HG03460 (cell line): ENCODE data around the gene PSENEN.
"Not testable (repeated sequence)": the region's sequence is repeated elsewhere in the genome, so short reads cannot be mapped to it uniquely, and the experiment has no call there.

Source experiments
- ATAC-seq: cut with Tn5 transposase; IDR thresholded peaks from one replicate; pipeline ENCODE4 v1.9.1; 2021; ENCODE audit not compliant: unreplicated experiment

Gene PSENEN

DNA sequence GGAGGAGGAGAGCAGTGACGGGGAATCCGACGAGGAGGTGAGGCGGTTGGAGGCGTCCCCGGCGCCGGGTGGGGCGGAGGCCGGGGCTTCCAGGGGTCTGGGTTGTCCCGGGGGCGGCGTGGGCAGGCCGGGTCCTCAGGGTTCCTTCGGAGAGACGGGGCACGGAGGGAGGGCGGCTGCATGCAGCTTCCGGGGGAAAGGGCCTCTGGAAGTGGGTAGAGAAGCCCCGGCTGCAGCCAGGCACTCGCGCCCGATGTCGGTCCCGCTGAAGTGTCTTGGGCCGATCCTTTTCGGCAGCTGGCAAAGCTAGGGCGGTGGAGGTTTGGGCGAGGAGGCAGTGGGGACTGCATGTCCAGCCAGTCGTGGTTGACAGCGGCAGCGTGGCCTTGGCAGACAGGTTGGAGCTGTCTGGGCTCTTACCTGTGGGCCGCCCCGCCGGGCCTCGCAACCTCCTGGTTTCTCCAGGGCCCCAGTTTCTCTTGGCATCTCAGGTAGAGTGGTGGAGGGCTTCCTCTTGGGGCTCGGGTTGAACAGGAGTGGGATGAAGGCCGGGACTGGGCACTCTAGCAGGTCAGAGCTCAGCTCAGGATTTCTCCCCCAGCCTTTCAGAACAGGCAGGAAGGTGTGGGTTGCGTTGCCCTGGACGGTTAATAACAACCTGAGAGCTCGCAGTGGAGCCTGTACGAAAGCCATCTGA is 27.0 kb upstream of the PSENEN start:
- ATAC-seq: no peak

GRCh38 chr19:35719402-35720162 is 25.9 kb upstream of the PSENEN start:
- ATAC-seq: no peak

- ATAC-seq: no peak
These were observed 25.3 kb upstream of the PSENEN start for GRCh38 chr19:35720163-35720524.

DNA sequence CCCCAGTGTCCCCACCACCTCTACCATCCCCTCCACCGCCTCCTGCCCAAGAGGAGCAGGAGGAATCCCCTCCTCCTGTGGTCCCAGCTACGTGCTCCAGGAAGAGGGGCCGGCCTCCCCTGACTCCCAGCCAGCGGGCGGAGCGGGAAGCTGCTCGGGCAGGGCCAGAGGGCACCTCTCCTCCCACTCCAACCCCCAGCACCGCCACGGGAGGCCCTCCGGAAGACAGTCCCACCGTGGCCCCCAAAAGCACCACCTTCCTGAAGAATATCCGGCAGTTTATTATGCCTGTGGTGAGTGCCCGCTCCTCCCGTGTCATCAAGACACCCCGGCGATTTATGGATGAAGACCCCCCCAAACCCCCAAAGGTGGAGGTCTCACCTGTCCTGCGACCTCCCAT is 24.8 kb upstream of the PSENEN start:
- ATAC-seq: no peak

- no peak for ATAC-seq
These were observed 24.1 kb upstream of the PSENEN start for GRCh38 chr19:35721374-35721773.

- ATAC-seq: no peak
These were observed 23.0 kb upstream of the PSENEN start for GRCh38 chr19:35722461-35722860.

DNA sequence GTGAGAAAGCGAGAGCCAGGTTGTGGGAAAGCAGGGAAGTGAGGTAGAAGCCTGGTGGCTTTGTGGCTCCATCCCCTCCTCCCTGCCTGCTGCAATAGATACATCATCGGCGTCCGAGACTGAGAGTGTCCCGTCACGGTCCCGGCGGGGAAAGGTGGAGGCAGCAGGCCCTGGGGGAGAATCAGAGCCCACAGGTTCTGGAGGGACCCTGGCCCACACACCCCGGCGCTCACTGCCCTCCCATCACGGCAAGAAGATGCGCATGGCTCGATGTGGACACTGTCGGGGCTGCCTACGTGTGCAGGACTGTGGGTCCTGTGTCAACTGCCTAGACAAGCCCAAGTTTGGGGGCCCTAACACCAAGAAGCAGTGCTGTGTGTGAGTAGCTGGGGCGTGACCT is 22.6 kb upstream of the PSENEN start:
- ATAC-seq: no peak

DNA sequence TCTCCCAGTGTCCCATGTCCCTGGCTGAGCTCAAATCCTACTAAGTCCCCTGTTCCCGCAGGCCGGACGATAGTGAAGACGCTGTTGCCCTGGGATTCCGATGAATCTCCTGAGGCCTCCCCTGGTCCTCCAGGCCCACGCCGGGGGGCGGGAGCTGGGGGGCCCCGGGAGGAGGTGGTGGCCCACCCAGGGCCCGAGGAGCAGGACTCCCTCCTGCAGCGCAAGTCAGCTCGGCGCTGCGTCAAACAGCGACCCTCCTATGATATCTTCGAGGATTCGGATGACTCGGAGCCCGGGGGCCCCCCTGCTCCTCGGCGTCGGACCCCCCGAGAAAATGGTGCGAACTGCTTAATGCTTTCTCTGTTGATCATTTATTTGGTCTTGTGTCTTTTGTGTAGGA is 21.8 kb upstream of the PSENEN start:
- ATAC-seq: no peak

GRCh38 chr19:35724132-35724531 is 21.3 kb upstream of the PSENEN start:
- ATAC-seq: not testable (repeated sequence)

- no peak for ATAC-seq
These were observed 20.9 kb upstream of the PSENEN start for GRCh38 chr19:35724560-35724959.

DNA sequence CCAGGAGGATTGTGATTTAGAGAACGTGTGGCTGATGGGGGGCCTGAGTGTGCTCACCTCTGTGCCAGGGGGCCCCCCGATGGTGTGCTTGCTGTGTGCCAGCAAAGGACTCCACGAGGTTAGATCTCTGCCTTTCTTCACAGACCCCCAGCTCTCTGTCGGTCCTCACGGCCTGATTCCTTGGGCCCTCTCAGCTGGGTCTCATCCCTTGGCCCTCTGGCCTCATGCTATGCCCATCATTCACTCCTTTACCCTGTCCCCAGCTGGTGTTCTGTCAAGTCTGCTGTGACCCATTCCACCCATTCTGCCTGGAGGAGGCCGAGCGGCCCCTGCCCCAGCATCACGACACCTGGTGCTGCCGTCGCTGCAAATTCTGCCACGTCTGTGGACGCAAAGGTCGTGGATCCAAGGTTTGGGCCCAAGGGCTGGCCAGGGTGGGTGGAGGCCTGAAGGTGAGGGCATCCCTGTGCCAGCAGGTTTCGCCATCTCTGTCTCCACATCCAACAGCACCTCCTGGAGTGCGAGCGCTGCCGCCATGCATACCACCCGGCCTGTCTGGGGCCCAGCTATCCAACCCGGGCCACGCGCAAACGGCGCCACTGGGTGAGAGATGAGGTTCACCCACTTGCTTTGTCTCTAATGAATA is 20.1 kb upstream of the PSENEN start:
- ATAC-seq: no peak

DNA sequence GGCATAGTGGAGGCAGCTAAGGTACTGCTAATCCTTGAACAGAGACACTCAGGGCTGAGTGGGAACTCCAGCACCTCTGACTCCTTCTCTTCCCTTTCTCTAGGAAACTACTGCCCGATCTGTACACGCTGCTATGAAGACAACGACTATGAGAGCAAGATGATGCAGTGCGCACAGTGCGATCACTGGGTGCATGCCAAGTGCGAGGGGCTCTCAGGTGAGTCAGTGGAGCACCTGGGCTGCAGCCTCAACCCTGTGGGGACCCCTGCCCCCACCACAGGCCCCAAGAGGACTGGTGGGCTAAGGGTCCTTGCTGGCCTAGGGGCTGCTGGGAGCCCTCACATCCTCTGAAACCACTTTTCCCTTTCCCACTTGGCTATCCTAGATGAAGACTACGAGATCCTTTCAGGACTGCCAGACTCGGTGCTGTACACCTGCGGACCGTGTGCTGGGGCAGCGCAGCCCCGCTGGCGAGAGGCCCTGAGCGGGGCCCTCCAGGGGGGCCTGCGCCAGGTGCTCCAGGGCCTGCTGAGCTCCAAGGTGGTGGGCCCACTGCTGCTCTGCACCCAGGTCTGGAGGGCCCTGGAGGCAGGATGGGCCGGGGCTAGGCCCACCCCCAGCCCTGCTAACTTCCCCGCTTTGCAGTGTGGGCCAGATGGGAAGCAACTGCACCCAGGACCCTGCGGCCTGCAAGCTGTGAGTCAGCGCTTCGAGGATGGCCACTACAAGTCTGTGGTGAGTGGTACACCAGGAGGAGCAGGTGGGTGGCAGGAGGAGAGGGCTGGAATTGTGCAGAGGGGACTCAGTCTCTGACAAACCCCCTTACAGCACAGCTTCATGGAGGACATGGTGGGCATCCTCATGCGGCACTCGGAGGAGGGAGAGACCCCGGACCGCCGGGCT is 18.1 kb upstream of the PSENEN start:
- no peak for ATAC-seq

- no peak for ATAC-seq
These were observed 17.3 kb upstream of the PSENEN start for GRCh38 chr19:35727956-35728706.

DNA sequence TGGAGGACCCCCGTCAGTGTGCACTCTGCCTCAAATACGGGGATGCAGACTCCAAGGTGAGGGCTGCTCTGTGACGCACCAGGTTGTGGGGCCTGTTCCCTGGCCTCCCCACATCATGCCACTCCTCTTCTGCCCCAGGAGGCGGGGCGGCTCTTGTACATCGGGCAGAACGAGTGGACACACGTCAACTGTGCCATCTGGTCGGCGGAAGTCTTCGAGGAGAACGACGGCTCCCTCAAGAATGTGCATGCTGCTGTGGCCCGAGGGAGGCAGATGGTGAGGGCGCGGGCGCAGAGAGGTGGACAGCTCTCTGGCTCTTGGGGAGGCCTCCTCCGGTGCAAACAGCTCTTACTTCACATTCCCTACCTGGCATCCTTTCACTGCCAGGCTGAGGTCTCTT is 16.4 kb upstream of the PSENEN start:
- ATAC-seq: no peak

- ATAC-seq: no peak
These were observed 15.7 kb upstream of the PSENEN start for GRCh38 chr19:35729763-35730162.

DNA sequence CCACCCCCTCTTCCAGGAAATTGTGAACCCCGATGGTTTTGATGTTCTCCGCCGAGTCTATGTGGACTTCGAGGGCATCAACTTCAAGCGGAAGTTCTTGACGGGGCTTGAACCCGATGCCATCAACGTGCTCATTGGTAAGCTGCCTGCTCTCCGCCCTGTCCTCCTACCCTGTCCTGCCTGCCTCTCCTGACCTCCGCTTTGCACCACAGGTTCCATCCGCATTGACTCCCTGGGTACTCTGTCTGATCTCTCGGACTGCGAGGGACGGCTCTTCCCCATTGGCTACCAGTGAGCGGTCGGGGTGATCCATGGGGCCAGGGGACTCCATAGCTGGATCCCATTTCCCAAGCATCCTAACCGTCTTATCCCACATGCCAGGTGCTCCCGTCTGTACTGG is 15.1 kb upstream of the PSENEN start:
- no peak for ATAC-seq

GRCh38 chr19:35731353-35731752 is 14.1 kb upstream of the PSENEN start:
- no peak for ATAC-seq

DNA sequence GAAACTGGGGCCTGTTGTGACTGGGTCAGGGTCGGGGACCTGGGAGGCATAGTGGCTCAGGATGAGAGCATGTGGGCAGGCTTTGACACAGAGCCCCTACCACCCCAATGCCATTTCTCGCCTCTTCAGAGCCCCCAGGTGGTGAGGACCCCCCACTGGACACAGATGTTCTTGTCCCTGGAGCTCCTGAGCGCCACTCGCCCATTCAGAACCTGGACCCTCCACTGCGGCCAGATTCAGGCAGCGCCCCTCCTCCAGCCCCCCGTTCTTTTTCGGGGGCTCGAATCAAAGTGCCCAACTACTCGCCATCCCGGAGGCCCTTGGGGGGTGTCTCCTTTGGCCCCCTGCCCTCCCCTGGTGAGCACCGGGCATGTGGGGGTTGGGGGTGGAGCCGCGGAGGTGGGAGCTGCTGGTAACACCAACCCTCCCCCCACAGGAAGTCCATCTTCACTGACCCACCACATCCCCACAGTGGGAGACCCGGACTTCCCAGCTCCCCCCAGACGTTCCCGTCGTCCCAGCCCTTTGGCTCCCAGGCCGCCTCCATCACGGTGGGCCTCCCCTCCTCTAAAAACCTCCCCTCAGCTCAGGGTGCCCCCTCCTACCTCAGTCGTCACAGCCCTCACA is 13.6 kb upstream of the PSENEN start:
- no peak for ATAC-seq

DNA sequence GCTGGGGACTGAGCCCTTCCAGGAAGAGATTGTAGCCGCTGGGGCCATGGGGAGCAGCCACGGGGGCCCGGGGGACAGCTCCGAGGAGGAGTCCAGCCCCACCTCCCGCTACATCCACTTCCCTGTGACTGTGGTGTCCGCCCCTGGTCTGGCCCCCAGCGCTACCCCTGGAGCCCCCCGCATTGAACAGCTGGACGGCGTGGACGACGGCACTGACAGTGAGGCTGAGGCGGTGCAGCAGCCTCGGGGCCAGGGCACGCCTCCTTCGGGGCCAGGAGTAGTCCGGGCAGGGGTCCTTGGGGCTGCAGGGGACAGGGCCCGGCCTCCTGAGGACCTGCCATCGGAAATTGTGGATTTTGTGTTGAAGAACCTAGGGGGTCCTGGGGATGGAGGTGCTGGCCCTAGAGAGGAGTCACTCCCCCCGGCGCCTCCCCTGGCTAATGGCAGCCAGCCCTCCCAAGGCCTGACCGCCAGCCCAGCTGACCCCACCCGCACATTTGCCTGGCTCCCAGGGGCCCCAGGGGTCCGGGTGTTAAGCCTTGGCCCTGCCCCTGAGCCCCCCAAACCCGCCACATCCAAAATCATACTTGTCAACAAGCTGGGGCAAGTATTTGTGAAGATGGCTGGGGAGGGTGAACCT is 12.8 kb upstream of the PSENEN start:
- no peak for ATAC-seq
